GM18951 (cell line): ENCODE measurements around the gene NCMAP.

Source experiments
- POLR2A ChIP-seq: IDR thresholded peaks from 4 replicates; pipeline ENCODE4 v1.6.1; 2011; ENCODE audit warnings: mild to moderate bottlenecking; ENCODE audit not compliant: insufficient read length, insufficient read depth; ENCODE audit errors: extremely low read depth
- in situ Hi-C: fragments of 300-500 bp; cut with MboI; formaldehyde crosslinking; loops from one replicate; pipeline ENCODE4 v1.12.0; 2022; ENCODE audit warnings: low sequenced_read_pairs, mixed read lengths, inconsistent platforms; ENCODE audit not compliant: unreplicated experiment

NCMAP gene

GRCh38 chr1:24554714-24555113, 1.2 kb upstream of the NCMAP start:
- TF ChIP-seq POLR2A: no peak
- in situ Hi-C loops: no loop called here

- in situ Hi-C loops: no loop called here
- TF ChIP-seq POLR2A: no peak
Observed at GRCh38 chr1:24556414-24556795, 518 bp downstream of the NCMAP start.

- no peak for TF ChIP-seq POLR2A
- in situ Hi-C loops: no loop called here
Observed at GRCh38 chr1:24557220-24557619, 1.3 kb downstream of the NCMAP start.

- no peak for TF ChIP-seq POLR2A
- in situ Hi-C loops: no loop called here
Observed at GRCh38 chr1:24557711-24558131, 1.8 kb downstream of the NCMAP start.

GRCh38 chr1:24558455-24558854, 2.6 kb downstream of the NCMAP start:
- in situ Hi-C loops: no loop called here
- TF ChIP-seq POLR2A: no peak

GRCh38 chr1:24558902-24559791, 3.3 kb downstream of the NCMAP start:
- in situ Hi-C loops: no loop called here
- no peak for TF ChIP-seq POLR2A

GRCh38 chr1:24560361-24560760, 4.5 kb downstream of the NCMAP start:
- no peak for TF ChIP-seq POLR2A
- in situ Hi-C loops: no loop called here

GRCh38 chr1:24562625-24563024, 6.7 kb downstream of the NCMAP start:
- in situ Hi-C loops: no loop called here
- TF ChIP-seq POLR2A: no peak

- in situ Hi-C loops: no loop called here
- no peak for TF ChIP-seq POLR2A
Observed at GRCh38 chr1:24564695-24565094, 8.8 kb downstream of the NCMAP start.

- TF ChIP-seq POLR2A: no peak
- in situ Hi-C loops: no loop called here
Observed at GRCh38 chr1:24566236-24566867, 10.5 kb downstream of the NCMAP start.

GRCh38 chr1:24567792-24568388, 12.0 kb downstream of the NCMAP start:
- in situ Hi-C loops: no loop called here
- TF ChIP-seq POLR2A: no peak

GRCh38 chr1:24568475-24568874, 12.6 kb downstream of the NCMAP start:
- in situ Hi-C loops: no loop called here
- TF ChIP-seq POLR2A: no peak

GRCh38 chr1:24570265-24571125, 14.6 kb downstream of the NCMAP start:
- in situ Hi-C loops: no loop called here
- no peak for TF ChIP-seq POLR2A
